ENCODE results near the gene FMN1.

- TF ChIP-seq CTCF (conservative IDR thresholded peaks at IDR 0.05; ENCODE audit: low read depth, low read length) (no peak), EZH2 (IDR thresholded peaks at IDR 0.05; ENCODE audit: borderline replicate concordance, low read depth, low read length, poor library complexity, severe bottlenecking) (no peak)
Measured at GRCh38 chr15:33100314-33100713, 94.2 kb downstream of the FMN1 start.

All from A673 (cell line).